Spleen (tissue), 11 donors: Measurements from ENCODE around the gene TSACC. TPM values are rescaled to one million over a fixed set of nuclear protein-coding genes. Genes with fewer than 3 reads are reported as not detected.

Experiments used
- DNase-seq: peaks from one replicate; pipeline ENCODE4 v3.0.0-alpha.2; 2020
- H3K27ac ChIP-seq, 8 donors: fragments of 200-600 bp; sonication (generic) in 7 of 8; 1 replicate in 4 of 8; 2 replicates in 4 of 8; pipeline versions ENCODE4 v1.5.0 to v1.8.0; 2016 to 2021; ENCODE audit warnings: inconsistent platforms in 4 of 8, mild to moderate bottlenecking in 4 of 8, moderate library complexity in 1 of 8
- H3K27me3 ChIP-seq, 7 donors: fragments of 200-600 bp; sonication (generic) in 6 of 7; replicated peaks in 1 of 7; 1 replicate in 4 of 7; 2 replicates in 3 of 7; pipeline versions ENCODE4 v1.5.0 to v1.8.0; 2016 to 2021; ENCODE audit warnings: inconsistent platforms in 3 of 7, mild to moderate bottlenecking in 1 of 7
- H3K36me3 ChIP-seq, 6 donors: fragments of 200-600 bp; sonication (generic) in 5 of 6; 1 replicate in 4 of 6; 2 replicates in 2 of 6; pipeline versions ENCODE4 v1.5.0 to v1.8.0; 2016 to 2021; ENCODE audit warnings: inconsistent platforms in 2 of 6
- H3K4me1 ChIP-seq, 6 donors: fragments of 200-600 bp; sonication (generic) in 5 of 6; 1 replicate in 3 of 6; 2 replicates in 3 of 6; pipeline versions ENCODE4 v1.5.0 to v1.8.0; 2016 to 2021; ENCODE audit warnings: inconsistent platforms in 3 of 6
- H3K4me3 ChIP-seq, 8 donors: fragments of 200-600 bp; sonication (generic) in 7 of 8; 1 replicate in 4 of 8; 2 replicates in 4 of 8; pipeline versions ENCODE4 v1.5.0 to v1.8.0; 2016 to 2021; ENCODE audit warnings: inconsistent platforms in 4 of 8, mild to moderate bottlenecking in 4 of 8, moderate library complexity in 2 of 8
- H3K9me3 ChIP-seq, 8 donors: fragments of 200-600 bp; sonication (generic) in 7 of 8; 1 replicate in 4 of 8; 2 replicates in 4 of 8; pipeline versions ENCODE4 v1.5.0 to v1.8.0; 2016 to 2021; ENCODE audit warnings: inconsistent platforms in 4 of 8
- CTCF ChIP-seq, 11 experiments: fragments of 200-600 bp in 7 of 11; fragments of 450-650 bp in 4 of 11; sonication (generic) in 4 of 11; IDR thresholded peaks in 8 of 11; conservative IDR thresholded peaks in 3 of 11; 1 replicate in 7 of 11; 2 replicates in 4 of 11; pipeline versions ENCODE4 v1.4.0 to v1.8.0; 2016 to 2021; ENCODE audit warnings: antibody characterized with exemption in 11 of 11, inconsistent platforms in 4 of 11, mild to moderate bottlenecking in 1 of 11
- POLR2A ChIP-seq, 3 donors: fragments of 450-650 bp; IDR thresholded peaks; one replicate each; pipeline ENCODE4 v1.5.1; 2017; ENCODE audit warnings: antibody characterized with exemption in 3 of 3, mild to moderate bottlenecking in 1 of 3
- POLR2AphosphoS5 ChIP-seq, 3 donors: sonication (generic); formaldehyde crosslinking; IDR thresholded peaks; one replicate each; pipeline ENCODE4 v1.5.1; 2017; ENCODE audit warnings: antibody characterized with exemption in 3 of 3
- WGBS, 5 donors: extraction: QIAGEN DNeasy Blood & Tissue Kit in 3 of 5; methylation state at CpG; one replicate each; pipeline versions ENCODE4 v1.1.5 to v1.1.7; 2013 to 2018; 5-methylcytosine and 5-hydroxymethylcytosine counted together
- intact Hi-C: fragments of 100-400 bp; cut with DNase I; formaldehyde crosslinking; loops from one replicate; pipeline ENCODE4 v1.15.0; 2023; ENCODE audit warnings: low total_unique reads
- polyA plus RNA-seq, 3 donors: library from polyadenylated mRNA; stranded (reverse); fragments of 200-250 nt; gene quantifications; one replicate each; pipeline ENCODE4 v1.2.1, GENCODE V29; 2013
- total RNA-seq, 7 donors: library from RNA; depleted of rRNA in 3 of 7; stranded (reverse); fragments of >200 nt in 3 of 7; fragmentation: NEBNext Ultra II Directional in 4 of 7; extraction: Animal tissue kit (Norgen Biotek cat#: 25700) in 4 of 7; gene quantifications; one replicate each; pipeline versions ENCODE4 v1.1.0 to v1.2.1, GENCODE V29; 2016 to 2021
- donor health status: healthy with polysubstance abuse.
- donor health status: DM: no; HTN: no; CAD: no; lungs with moderate emphysema.
- donor health status: DM: no; HTN: no; CAD: no.
- donor health status: Bipolar disorder and iron deficiency.
- donor health status: healthy.
- donor health status: DM: no; HTN: no; CAD: no.
- donor health status: DM: yes; HTN: yes; CAD: no.

The TSACC gene
- total and polyA plus RNA-seq, 10 donors: 0.41 to 1.4 (median 1.3) TPM; not detected in 7

GRCh38 chr1:156390469-156391365 lies 52.4 kb downstream of the TSACC start:
- Histone ChIP-seq H3K36me3 (no peaks in the 10 kb centered on the region), H3K9me3 (no peaks in the 10 kb centered on the region), H3K4me1 (peaks cover 0 to 19% (median 12%) of the 10 kb centered on the region in 6 donors), H3K4me3 (no peak overlapping the region), H3K27ac (no peak overlapping the region), H3K27me3 (peaks cover 0 to 71% (median 24%) of the 10 kb centered on the region in 7 donors)
- TF ChIP-seq CTCF (IDR thresholded peaks at IDR 0.05 in 8 of 11, conservative IDR thresholded peaks at IDR 0.05 in 3 of 11): no peak
- no peak for TF ChIP-seq POLR2A (IDR thresholded peaks at IDR 0.05)
- TF ChIP-seq POLR2AphosphoS5 (IDR thresholded peaks at IDR 0.05): no peak
- no peak for DNase-seq
- intact Hi-C loops: no loop called here
- WGBS, 5 donors: 68 to 78% (median 73%) methylated on average over 19 to 20 of the region's 20 CpGs

- no peak for DNase-seq
- Histone ChIP-seq H3K36me3 (no peaks in the 10 kb centered on the region), H3K4me1 (peaks cover 0 to 15% (median 10%) of the 10 kb centered on the region in 6 donors), H3K9me3 (no peaks in the 10 kb centered on the region), H3K27ac (no peak overlapping the region), H3K4me3 (no peak overlapping the region), H3K27me3 (peaks cover 0 to 65% (median 24%) of the 10 kb centered on the region in 7 donors)
- WGBS, 5 donors: 80 to 93% (median 88%) methylated on average over 2 to 11 of the region's 11 CpGs
- TF ChIP-seq POLR2A (IDR thresholded peaks at IDR 0.05) (no peak), POLR2AphosphoS5 (IDR thresholded peaks at IDR 0.05) (no peak), CTCF (IDR thresholded peaks at IDR 0.05 in 8 of 11, conservative IDR thresholded peaks at IDR 0.05 in 3 of 11) (no peak)
- intact Hi-C loops: no loop called here
Observed at GRCh38 chr1:156391366-156391677, 53.0 kb downstream of the TSACC start.

GRCh38 chr1:156391701-156392100 lies 53.4 kb downstream of the TSACC start:
- TF ChIP-seq POLR2AphosphoS5 (IDR thresholded peaks at IDR 0.05): no peak
- no peak for TF ChIP-seq POLR2A (IDR thresholded peaks at IDR 0.05)
- TF ChIP-seq CTCF (IDR thresholded peaks at IDR 0.05 in 8 of 11, conservative IDR thresholded peaks at IDR 0.05 in 3 of 11): no peak
- intact Hi-C loops: no loop called here
- Histone ChIP-seq H3K36me3 (no peaks in the 10 kb centered on the region), H3K4me3 (no peak overlapping the region), H3K4me1 (peaks cover 0 to 15% (median 10%) of the 10 kb centered on the region in 6 donors), H3K27me3 (peaks cover 0 to 61% (median 24%) of the 10 kb centered on the region in 7 donors), H3K9me3 (no peaks in the 10 kb centered on the region), H3K27ac (no peak overlapping the region)
- no peak for DNase-seq
- WGBS, 5 donors: 71 to 80% (median 76%) methylated on average over 8 of the region's 8 CpGs

GRCh38 chr1:156392452-156392853 lies 54.1 kb downstream of the TSACC start:
- H3K4me3 ChIP-seq: no peak overlapping the region
- no peak for DNase-seq
- peaks cover 0 to 54% (median 24%) of the 10 kb centered on the region in 7 donors for H3K27me3 ChIP-seq
- intact Hi-C loops: no loop called here
- peaks cover 0 to 15% (median 10%) of the 10 kb centered on the region in 6 donors for H3K4me1 ChIP-seq
- H3K36me3 ChIP-seq: no peaks in the 10 kb centered on the region
- no peaks in the 10 kb centered on the region for H3K9me3 ChIP-seq
- H3K27ac ChIP-seq: no peak overlapping the region
- 80 to 90% (median 88%) methylated on average over 13 of the region's 13 CpGs for WGBS, 5 donors
- no peak for TF ChIP-seq POLR2AphosphoS5 (IDR thresholded peaks at IDR 0.05)
- TF ChIP-seq CTCF (IDR thresholded peaks at IDR 0.05 in 8 of 11, conservative IDR thresholded peaks at IDR 0.05 in 3 of 11): no peak
